8988T (cell line): ENCODE measurements around the gene DMC1.
"Not testable (repeated sequence)": the region's sequence is repeated elsewhere in the genome, so short reads cannot be mapped to it uniquely, and the experiment has no call there.

Source experiments
- DNase-seq: peaks from one replicate; pipeline ENCODE4 v3.0.0; 2011

The DMC1 gene

GRCh38 chr22:38497869-38498268, 72.1 kb downstream of the DMC1 start:
- DNase-seq = no peak

- DNase-seq = no peak
Measured at GRCh38 chr22:38494939-38495338, 75.0 kb downstream of the DMC1 start.

- DNase-seq = no peak
Measured at GRCh38 chr22:38494498-38494897, 75.5 kb downstream of the DMC1 start.

GRCh38 chr22:38491707-38492348, 78.2 kb downstream of the DMC1 start:
- no peak for DNase-seq

DNA sequence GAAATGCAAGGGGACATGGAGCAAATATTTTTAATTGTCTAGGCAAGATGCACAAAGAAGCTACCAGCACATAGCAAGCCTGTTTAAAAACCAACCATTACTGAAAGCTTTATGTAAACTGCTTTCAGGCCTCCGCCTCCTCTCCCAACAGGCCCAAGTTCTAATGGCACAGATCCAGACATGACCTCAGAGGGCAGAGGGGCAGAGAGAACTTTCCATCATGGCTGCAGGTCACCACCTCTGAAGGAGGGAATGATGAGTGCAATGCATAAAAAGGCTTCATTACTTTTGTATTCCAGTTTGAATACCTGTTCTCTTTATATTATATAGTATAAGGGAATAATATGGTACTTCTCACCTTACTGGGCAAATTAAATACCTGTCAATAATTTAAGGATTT, 79.1 kb downstream of the DMC1 start:
- DNase-seq = no peak

- DNase-seq = no peak
Measured at GRCh38 chr22:38490475-38490874, 79.5 kb downstream of the DMC1 start.

DNA sequence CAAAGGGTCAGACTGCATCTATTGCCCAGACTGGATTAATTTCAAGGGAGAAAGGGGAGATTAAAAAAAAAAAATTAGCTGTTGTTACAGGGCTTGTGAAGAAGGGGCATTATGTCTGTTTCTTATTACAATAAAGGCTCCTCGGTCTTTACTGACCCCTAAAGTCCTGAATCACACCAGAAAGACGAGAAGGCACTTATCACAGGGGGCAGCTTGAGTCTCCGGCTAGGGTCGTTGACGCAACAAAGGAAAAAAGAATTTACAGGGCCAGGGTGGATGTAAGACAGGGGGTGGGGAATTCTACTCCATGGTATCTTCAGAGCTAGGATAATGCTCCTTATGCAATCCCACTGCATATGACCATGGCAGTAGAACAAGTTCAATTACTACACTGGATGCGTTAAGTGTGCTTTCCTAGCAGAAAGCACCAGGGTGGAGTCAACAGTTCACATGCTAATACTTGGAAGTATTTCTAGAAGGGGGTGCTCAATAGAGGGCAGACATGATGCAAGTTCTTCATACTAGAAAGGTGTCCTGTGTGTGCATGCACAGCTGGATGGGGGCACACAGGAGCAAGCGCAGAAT, 80.3 kb downstream of the DMC1 start:
- no peak for DNase-seq

DNA sequence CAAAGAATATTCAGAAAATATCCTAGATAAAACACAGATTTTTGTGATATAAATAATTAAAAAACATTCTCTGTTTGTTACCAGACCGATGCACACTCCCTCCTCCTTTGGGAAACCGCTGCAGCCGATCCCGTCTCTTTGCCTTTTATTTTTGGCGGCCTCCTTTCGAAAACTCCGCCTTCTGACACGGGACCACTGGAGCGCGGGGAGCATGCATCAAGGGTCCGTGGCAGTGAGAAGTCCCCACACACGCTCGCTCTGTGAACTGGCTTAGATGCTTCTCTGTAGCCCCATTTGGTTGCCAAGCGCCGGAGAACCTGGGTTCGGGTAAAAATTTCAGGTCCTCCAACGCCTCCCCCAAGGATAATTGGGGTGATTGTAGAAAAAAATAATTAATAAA, 80.8 kb downstream of the DMC1 start:
- no peak for DNase-seq

DNA sequence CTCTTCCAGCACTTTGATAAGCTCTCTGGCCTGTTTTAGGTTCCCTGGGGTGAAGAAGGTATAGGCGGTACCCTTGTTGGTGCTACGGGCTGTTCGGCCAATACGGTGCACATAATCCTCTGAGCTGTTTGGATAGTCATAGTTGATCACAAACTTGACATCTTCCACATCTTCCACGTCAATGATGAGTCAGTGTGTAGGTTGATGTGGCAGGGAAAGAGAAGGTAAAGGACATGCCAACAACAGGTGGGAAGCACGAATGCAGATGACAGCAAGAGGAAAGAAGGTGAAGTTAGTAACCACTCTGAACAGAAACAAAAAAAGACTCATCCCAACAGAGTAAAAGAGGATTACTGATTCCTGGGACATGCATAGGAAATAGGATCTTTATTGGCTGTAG, 82.0 kb downstream of the DMC1 start:
- no peak for DNase-seq

DNA sequence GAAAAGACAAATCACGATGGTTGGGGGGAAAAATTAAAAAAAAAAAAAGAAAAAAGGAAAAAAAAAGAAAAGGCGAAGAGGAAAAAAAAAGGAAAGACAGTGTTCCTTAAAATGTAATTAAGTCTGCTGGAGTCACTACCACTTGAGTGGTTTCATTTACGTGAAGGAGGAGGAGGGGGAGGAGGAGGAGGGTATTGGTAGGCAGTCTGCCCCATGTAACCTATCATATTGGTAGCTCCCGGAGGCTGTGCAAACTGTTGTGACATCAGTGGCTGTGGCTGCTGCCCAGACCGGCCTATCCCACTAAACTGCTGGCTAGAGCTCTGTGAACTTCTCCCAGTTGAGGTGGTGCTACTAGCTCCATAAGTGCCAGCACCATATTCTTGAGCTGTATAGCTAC, 84.2 kb downstream of the DMC1 start:
- no peak for DNase-seq

GRCh38 chr22:38484244-38484643, 85.7 kb downstream of the DMC1 start:
- DNase-seq = no peak

- no peak for DNase-seq
Measured at GRCh38 chr22:38482662-38483308, 87.2 kb downstream of the DMC1 start.

- DNase-seq = no peak
Measured at GRCh38 chr22:38481871-38482332, 88.1 kb downstream of the DMC1 start.

DNA sequence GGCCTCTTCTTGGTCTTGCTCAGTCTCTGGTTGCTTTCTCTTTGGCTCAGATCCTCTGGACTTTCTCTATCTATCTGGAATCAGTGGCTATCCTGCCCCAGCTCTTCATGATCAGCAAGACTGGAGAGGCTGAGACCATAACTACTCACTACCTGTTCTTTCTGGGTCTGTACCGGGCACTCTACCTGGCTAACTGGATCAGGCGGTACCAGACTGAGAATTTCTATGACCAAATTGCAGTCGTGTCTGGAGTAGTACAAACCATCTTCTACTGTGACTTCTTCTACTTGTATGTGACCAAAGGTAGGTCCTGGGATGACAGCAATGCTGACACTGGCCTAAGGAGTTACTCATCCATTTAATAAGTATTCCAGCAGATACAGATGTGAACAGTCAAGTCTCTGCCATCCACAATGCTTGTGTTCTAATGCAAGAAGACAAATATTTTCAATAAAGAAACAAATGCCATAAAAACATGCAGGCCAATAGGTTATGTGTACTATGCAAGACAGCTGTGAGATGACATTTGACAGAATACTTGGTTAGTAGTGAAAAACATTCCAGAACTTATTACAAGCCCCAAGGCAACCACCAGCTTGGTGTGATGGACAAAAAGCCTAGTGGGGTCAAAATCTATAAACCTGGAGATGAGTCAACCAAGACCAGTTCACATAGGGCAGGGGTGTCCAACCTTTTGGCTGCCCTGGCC, 88.7 kb downstream of the DMC1 start:
- DNase-seq = no peak

DNA sequence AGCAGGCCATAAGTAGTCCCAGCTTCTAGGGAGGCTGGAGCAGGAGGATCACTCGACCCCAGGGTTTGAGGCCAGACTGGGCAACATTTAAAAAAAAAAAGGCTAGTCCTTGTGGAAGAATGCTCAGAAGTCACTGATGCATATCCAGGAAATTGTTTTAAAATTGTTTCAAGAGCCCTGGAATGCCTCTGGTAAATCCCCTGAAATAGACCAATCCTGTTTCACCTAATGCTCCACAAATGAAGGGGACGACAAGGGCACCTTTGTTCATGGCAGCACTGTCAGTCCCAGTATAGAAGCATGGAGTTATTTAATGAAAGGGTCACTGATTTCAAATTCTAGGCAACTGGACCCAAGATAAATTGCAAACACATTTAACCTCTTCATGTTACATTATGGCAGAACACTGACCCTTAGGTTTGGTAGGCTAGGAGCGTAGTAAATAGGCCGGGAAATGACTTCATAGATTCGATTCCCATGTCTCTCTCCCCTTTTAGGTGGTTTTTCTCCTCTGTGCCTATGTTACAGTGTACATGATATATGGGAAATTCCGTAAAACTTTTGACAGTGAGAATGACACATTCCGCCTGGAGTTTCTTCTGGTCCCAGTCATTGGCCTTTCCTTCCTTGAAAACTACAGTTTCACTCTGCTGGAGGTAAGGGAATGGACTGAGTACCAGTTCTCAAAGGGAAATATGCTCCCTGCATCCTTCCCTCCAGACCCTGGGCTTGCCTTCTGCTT, 90.7 kb downstream of the DMC1 start:
- no peak for DNase-seq

- no peak for DNase-seq
Measured at GRCh38 chr22:38477585-38477984, 92.4 kb downstream of the DMC1 start.

- no peak for DNase-seq
Measured at GRCh38 chr22:38474003-38474607, 95.9 kb downstream of the DMC1 start.

DNA sequence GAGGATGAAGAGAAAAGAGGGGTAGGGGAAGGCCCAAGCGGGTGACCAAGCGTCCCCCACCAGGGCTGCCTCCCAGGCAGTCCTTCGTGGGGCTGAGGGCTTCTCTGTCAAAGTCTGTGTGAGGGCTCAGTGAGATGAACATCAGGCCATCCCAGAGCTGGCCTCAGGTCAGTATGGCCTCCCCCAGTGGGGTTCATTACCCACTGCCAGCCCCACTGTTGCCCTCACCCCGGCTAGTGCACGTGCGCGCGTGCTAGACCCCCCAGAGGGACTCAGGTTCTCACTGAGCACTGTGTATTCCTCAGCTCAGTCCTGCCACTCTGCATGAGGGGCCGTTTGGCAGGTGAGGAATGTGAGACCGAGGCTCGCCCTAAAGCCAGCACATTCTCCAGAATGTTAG, 98.7 kb downstream of the DMC1 start:
- DNase-seq = no peak

GRCh38 chr22:38470179-38470578, 99.8 kb downstream of the DMC1 start:
- DNase-seq = not testable (repeated sequence)

- DNase-seq = no peak
Measured at GRCh38 chr22:38469306-38469781, 100.6 kb downstream of the DMC1 start.
